Measurements from ENCODE around the gene BMP7.

GRCh38 chr20:57148263-57148662 is 118.2 kb downstream of the BMP7 start:
- no peak for TF ChIP-seq CTCF (conservative IDR thresholded peaks at IDR 0.05)
- TF ChIP-seq EZH2 (IDR thresholded peaks at IDR 0.05; ENCODE audit: low read depth) = no peak
